IMR-90 (cell line): ENCODE results near the gene MYO5A. TPM values are rescaled to one million over a fixed set of nuclear protein-coding genes. Genes with fewer than 3 reads are reported as not detected.

ENCODE experiments used
- ATAC-seq: fragments of 200-7000 bp; cut with Tn5 transposase; 2 replicates; pipeline ENCODE4 v1.9.1; 2020; ENCODE audit warnings: low read depth, mild to moderate bottlenecking, moderate library complexity
- BruUV-seq: library from RNA; stranded (reverse); fragments of 400-500 nt; replicated peaks from 2 replicates; lab custom pipeline; 2021; lab: Mats Ljungman, UMichigan
- CTCF ChIA-PET: fragments of 300-600 bp; formaldehyde crosslinking; extraction: SDS; loops from one replicate; lab custom pipeline; 2021; ENCODE audit warnings: antibody characterized with exemption; lab: Yijun Ruan, JAX
- POLR2A ChIA-PET: fragments of 300-600 bp; sonication (Branson Sonifier 250); formaldehyde crosslinking; loops from one replicate; lab custom pipeline; 2022; ENCODE audit warnings: antibody characterized with exemption; ENCODE audit not compliant: unreplicated experiment; lab: Charles Lee
- DNase-seq: peaks from one replicate; pipeline ENCODE4 v3.0.0; 2013
- H2AFZ ChIP-seq: replicated peaks from 2 replicates; pipeline ENCODE3; 2013; ENCODE audit warnings: low read length, mild to moderate bottlenecking; ENCODE audit not compliant: poor library complexity
- H2AK5ac ChIP-seq: 2 replicates; pipeline ENCODE4 v1.6.1; 2013; ENCODE audit warnings: low read depth, low read length, inconsistent platforms
- H2AK9ac ChIP-seq: replicated peaks from 2 replicates; pipeline ENCODE3; 2013; ENCODE audit warnings: mild to moderate bottlenecking, low read depth, low read length, moderate library complexity; ENCODE audit not compliant: poor library complexity
- H2BK120ac ChIP-seq: 2 replicates; pipeline ENCODE4 v1.6.1; 2013; ENCODE audit warnings: low read depth, low read length, inconsistent platforms
- H2BK15ac ChIP-seq: 3 replicates; pipeline ENCODE4 v1.6.1; 2013; ENCODE audit warnings: low read depth, low read length, inconsistent platforms
- H2BK20ac ChIP-seq: 2 replicates; pipeline ENCODE4 v1.6.1; 2013; ENCODE audit warnings: low read depth, mild to moderate bottlenecking, inconsistent platforms, low read length, moderate library complexity
- H2BK5ac ChIP-seq: 2 replicates; pipeline ENCODE4 v1.6.1; 2013; ENCODE audit warnings: mild to moderate bottlenecking, low read depth, low read length, inconsistent platforms; ENCODE audit not compliant: poor library complexity, severe bottlenecking
- H3K14ac ChIP-seq: replicated peaks from 2 replicates; pipeline ENCODE4 v1.6.1; 2013; ENCODE audit warnings: low read depth, low read length, inconsistent platforms
- H3K18ac ChIP-seq: 2 replicates; pipeline ENCODE4 v1.6.1; 2013; ENCODE audit warnings: low read depth, low read length, control low read depth
- H3K23ac ChIP-seq: 2 replicates; pipeline ENCODE4 v1.6.1; 2013; ENCODE audit warnings: low read depth, low read length, inconsistent platforms
- H3K27ac ChIP-seq: 2 replicates; pipeline ENCODE4 v1.5.1; 2013; ENCODE audit warnings: mild to moderate bottlenecking, control low read depth, low read length; ENCODE audit not compliant: insufficient read depth
- H3K27me3 ChIP-seq: 2 replicates; pipeline ENCODE4 v1.6.1; 2013; ENCODE audit warnings: low read length; ENCODE audit not compliant: control insufficient read depth, insufficient read depth
- H3K36me3 ChIP-seq: 2 replicates; pipeline ENCODE4 v1.6.1; 2013; ENCODE audit warnings: low read length, mixed read lengths; ENCODE audit not compliant: control insufficient read depth, insufficient read depth
- H3K4ac ChIP-seq: 2 replicates; pipeline ENCODE4 v1.6.1; 2013; ENCODE audit warnings: low read depth, low read length, inconsistent platforms
- H3K4me1 ChIP-seq: 2 replicates; pipeline ENCODE4 v1.6.1; 2013; ENCODE audit warnings: low read length, mixed read lengths; ENCODE audit not compliant: control insufficient read depth, insufficient read depth
- H3K4me2 ChIP-seq: 2 replicates; pipeline ENCODE4 v1.6.1; 2013; ENCODE audit warnings: low read depth, mild to moderate bottlenecking, control low read depth, low read length, moderate library complexity
- H3K4me3 ChIP-seq: 2 replicates; pipeline ENCODE4 v1.5.1; 2013; ENCODE audit warnings: low read depth, mild to moderate bottlenecking, control low read depth, low read length, moderate library complexity; ENCODE audit not compliant: insufficient read depth
- H3K56ac ChIP-seq: 2 replicates; pipeline ENCODE4 v1.6.1; 2013; ENCODE audit warnings: low read length, inconsistent platforms; ENCODE audit not compliant: insufficient read depth; ENCODE audit errors: extremely low read depth
- H3K79me1 ChIP-seq, 2 experiments: 2 replicates each; pipeline ENCODE4 v1.6.1; 2013; ENCODE audit warnings: low read length in 2 of 2, inconsistent platforms in 1 of 2, low read depth in 1 of 2
- H3K9ac ChIP-seq: 2 replicates; pipeline ENCODE4 v1.6.1; 2013; ENCODE audit warnings: low read depth, low read length, control low read depth
- H3K9me1 ChIP-seq: 2 replicates; pipeline ENCODE4 v1.6.1; 2013; ENCODE audit warnings: low read length, inconsistent platforms; ENCODE audit not compliant: insufficient read depth
- H3K9me3 ChIP-seq: 2 replicates; pipeline ENCODE4 v1.6.1; 2013; ENCODE audit warnings: low read length; ENCODE audit not compliant: control insufficient read depth, insufficient read depth
- H4K20me1 ChIP-seq: 2 replicates; pipeline ENCODE4 v1.6.1; 2013; ENCODE audit warnings: low read length, inconsistent platforms; ENCODE audit not compliant: insufficient read depth
- H4K5ac ChIP-seq: 2 replicates; pipeline ENCODE4 v1.6.1; 2013; ENCODE audit warnings: mild to moderate bottlenecking, low read depth, low read length, control low read depth
- H4K8ac ChIP-seq, 2 experiments: 2 replicates each; pipeline ENCODE4 v1.6.1; 2013; ENCODE audit warnings: low read depth in 2 of 2, low read length in 2 of 2, control low read depth in 1 of 2, inconsistent platforms in 1 of 2
- H4K91ac ChIP-seq: 2 replicates; pipeline ENCODE4 v1.6.1; 2013; ENCODE audit warnings: low read depth, low read length, inconsistent platforms; ENCODE audit not compliant: insufficient read depth
- BHLHE40 ChIP-seq: fragments of 150-350 bp; IDR thresholded peaks from 2 replicates; pipeline ENCODE4 v1.6.1; 2016; ENCODE audit warnings: mild to moderate bottlenecking, low read depth, low read length
- CEBPB ChIP-seq: IDR thresholded peaks from 2 replicates; pipeline ENCODE4 v1.6.1; 2012; ENCODE audit warnings: low read depth, low read length, improper control_type of control experiment
- CHD1 ChIP-seq: IDR thresholded peaks from 2 replicates; pipeline ENCODE4 v1.6.1; 2012; ENCODE audit warnings: low read depth, low read length, improper control_type of control experiment
- CTCF ChIP-seq: conservative IDR thresholded peaks from 2 replicates; pipeline ENCODE4 v1.5.1; 2012; ENCODE audit warnings: mild to moderate bottlenecking, low read depth, low read length, improper control_type of control experiment
- ELK1 ChIP-seq: fragments of 150-350 bp; IDR thresholded peaks from 2 replicates; pipeline ENCODE4 v1.6.1; 2016; ENCODE audit warnings: low read depth, mild to moderate bottlenecking, low read length, moderate library complexity, borderline replicate concordance
- FOS ChIP-seq: fragments of 150-350 bp; IDR thresholded peaks from 2 replicates; pipeline ENCODE4 v1.6.1; 2016; ENCODE audit warnings: low read depth, low read length
- MAFK ChIP-seq: IDR thresholded peaks from 2 replicates; pipeline ENCODE4 v1.6.1; 2012; ENCODE audit warnings: low read depth, low read length, improper control_type of control experiment
- MAZ ChIP-seq: IDR thresholded peaks from 2 replicates; pipeline ENCODE4 v1.6.1; 2012; ENCODE audit warnings: low read depth, mild to moderate bottlenecking, low read length, improper control_type of control experiment, moderate library complexity, borderline replicate concordance
- MXI1 ChIP-seq: IDR thresholded peaks from 2 replicates; pipeline ENCODE4 v1.6.1; 2012; ENCODE audit warnings: low read depth, mild to moderate bottlenecking, low read length, moderate library complexity, borderline replicate concordance
- NFE2L2 ChIP-seq: fragments of 150-350 bp; IDR thresholded peaks from 2 replicates; pipeline ENCODE4 v1.6.1; 2016; ENCODE audit warnings: low read depth, mild to moderate bottlenecking, low read length
- POLR2A ChIP-seq: IDR thresholded peaks from 2 replicates; pipeline ENCODE4 v1.6.1; 2012; ENCODE audit warnings: mild to moderate bottlenecking, low read depth, low read length
- RAD21 ChIP-seq: IDR thresholded peaks from 2 replicates; pipeline ENCODE4 v1.6.1; 2012; ENCODE audit warnings: low read length, improper control_type of control experiment
- RCOR1 ChIP-seq: IDR thresholded peaks from 2 replicates; pipeline ENCODE4 v1.6.1; 2012; ENCODE audit warnings: mild to moderate bottlenecking, low read length, improper control_type of control experiment; ENCODE audit not compliant: insufficient replicate concordance
- RFX5 ChIP-seq: IDR thresholded peaks from 2 replicates; pipeline ENCODE4 v1.8.0; 2012; ENCODE audit warnings: low read depth, mild to moderate bottlenecking, low read length, moderate library complexity
- SMC3 ChIP-seq: fragments of 150-350 bp; IDR thresholded peaks from 2 replicates; pipeline ENCODE4 v1.6.1; 2016; ENCODE audit warnings: low read depth, mild to moderate bottlenecking, antibody characterized with exemption, low read length, moderate library complexity
- USF2 ChIP-seq: fragments of 150-350 bp; IDR thresholded peaks from 2 replicates; pipeline ENCODE4 v1.6.1; 2017; ENCODE audit warnings: mild to moderate bottlenecking, antibody characterized with exemption, low read length, low read depth
- WGBS, 2 experiments: methylation state at CpG; one replicate each; pipeline versions ENCODE4 v1.1.5 to v1.1.7; 2013; ENCODE audit warnings: missing lambda C conversion rate in 2 of 2; ENCODE audit not compliant: insufficient read length in 1 of 2; ENCODE audit errors: extremely low coverage in 2 of 2; 5-methylcytosine and 5-hydroxymethylcytosine counted together
- dilution Hi-C: fragments of 300-500 bp; cut with HindIII; formaldehyde crosslinking; loops from one replicate; pipeline ENCODE4 v1.14.3; 2018; ENCODE audit warnings: low sequenced_read_pairs; ENCODE audit not compliant: unreplicated experiment
- in situ Hi-C: fragments of 300-500 bp; cut with MboI; formaldehyde crosslinking; loops from 3 replicates; pipeline ENCODE4 v1.14.3; 2019; ENCODE audit warnings: low sequenced_read_pairs, inconsistent platforms, mixed read lengths
- intact Hi-C: fragments of 100-400 bp; cut with micrococcal nuclease; formaldehyde crosslinking; loops from 2 replicates; pipeline ENCODE4 v1.10.0; 2022
- polyA plus RNA-seq, 3 experiments: library from polyadenylated mRNA; depleted of rRNA; stranded (reverse); fragments of >200 nt; gene quantifications; 2 replicates each; pipeline ENCODE4 v1.2.3, GENCODE V29; 2012; ENCODE audit warnings: low replicate concordance in 1 of 3
- total RNA-seq: library from RNA; depleted of rRNA; stranded (reverse); fragments of >200 nt; gene quantifications from 2 replicates; pipeline ENCODE4 v1.2.3, GENCODE V29; 2012

MYO5A gene
- total and polyA plus RNA-seq, 2 of the 4 experiments (the other 2 are of a cell fraction), result 19.4 to 69.2 TPM

GRCh38 chr15:52278135-52278534 lies 250.5 kb downstream of the MYO5A start:
- TF ChIP-seq BHLHE40 (no peak), CHD1 (no peak), SMC3 (no peak), MXI1 (no peak), ELK1 (no peak), POLR2A (no peak), NFE2L2 (no peak), FOS (no peak), CTCF (no peak), CEBPB (no peak), RFX5 (no peak), MAFK (no peak), RCOR1 (no peak), RAD21 (no peak), USF2 (no peak), MAZ (no peak)
- H3K27ac ChIP-seq, result no peak overlapping the region
- no peak overlapping the region for H3K4ac ChIP-seq
- WGBS, 2 experiments, result 50% methylated on average over 2 of the region's 3 CpGs; no CpG with 5 or more reads in 1 of the 2 experiments
- no peak overlapping the region for H3K23ac ChIP-seq
- dilution Hi-C loops (no loop called here), in situ Hi-C loops (no loop called here), intact Hi-C loops (no loop called here)
- no peaks in the 10 kb centered on the region for H3K9me3 ChIP-seq
- ChIA-PET POLR2A (no interaction called here), CTCF (no interaction called here)
- ATAC-seq (no peak), DNase-seq (no peak)
- H4K8ac ChIP-seq, result no peak overlapping the region
- H2BK20ac ChIP-seq, result no peak overlapping the region
- no peaks in the 10 kb centered on the region for H4K20me1 ChIP-seq
- no peaks in the 10 kb centered on the region for H3K4me1 ChIP-seq
- H2AK5ac ChIP-seq, result no peak overlapping the region
- H4K91ac ChIP-seq, result no peak overlapping the region
- no peak overlapping the region for H3K18ac ChIP-seq
- H2BK120ac ChIP-seq, result no peak overlapping the region
- H3K36me3 ChIP-seq, result no peaks in the 10 kb centered on the region
- no peak overlapping the region for H3K14ac ChIP-seq
- H2AK9ac ChIP-seq, result no peak overlapping the region
- H3K9ac ChIP-seq, result no peak overlapping the region
- no peak overlapping the region for H2AFZ ChIP-seq
- H2BK5ac ChIP-seq, result no peak overlapping the region
- H3K4me2 ChIP-seq, result no peak overlapping the region
- no TSS peak for BruUV-seq
- no peak overlapping the region for H3K56ac ChIP-seq
- H3K4me3 ChIP-seq, result no peak overlapping the region
- H3K9me1 ChIP-seq, result no peaks in the 10 kb centered on the region; the same call in 1 of the 2 replicates
- H3K79me1 ChIP-seq, result no peaks in the 10 kb centered on the region
- peaks cover 64% of the 10 kb centered on the region for H3K27me3 ChIP-seq
- H2BK15ac ChIP-seq, result no peak overlapping the region
- no peak overlapping the region for H4K5ac ChIP-seq
